ENCODE data around the gene RAX2.

DNA sequence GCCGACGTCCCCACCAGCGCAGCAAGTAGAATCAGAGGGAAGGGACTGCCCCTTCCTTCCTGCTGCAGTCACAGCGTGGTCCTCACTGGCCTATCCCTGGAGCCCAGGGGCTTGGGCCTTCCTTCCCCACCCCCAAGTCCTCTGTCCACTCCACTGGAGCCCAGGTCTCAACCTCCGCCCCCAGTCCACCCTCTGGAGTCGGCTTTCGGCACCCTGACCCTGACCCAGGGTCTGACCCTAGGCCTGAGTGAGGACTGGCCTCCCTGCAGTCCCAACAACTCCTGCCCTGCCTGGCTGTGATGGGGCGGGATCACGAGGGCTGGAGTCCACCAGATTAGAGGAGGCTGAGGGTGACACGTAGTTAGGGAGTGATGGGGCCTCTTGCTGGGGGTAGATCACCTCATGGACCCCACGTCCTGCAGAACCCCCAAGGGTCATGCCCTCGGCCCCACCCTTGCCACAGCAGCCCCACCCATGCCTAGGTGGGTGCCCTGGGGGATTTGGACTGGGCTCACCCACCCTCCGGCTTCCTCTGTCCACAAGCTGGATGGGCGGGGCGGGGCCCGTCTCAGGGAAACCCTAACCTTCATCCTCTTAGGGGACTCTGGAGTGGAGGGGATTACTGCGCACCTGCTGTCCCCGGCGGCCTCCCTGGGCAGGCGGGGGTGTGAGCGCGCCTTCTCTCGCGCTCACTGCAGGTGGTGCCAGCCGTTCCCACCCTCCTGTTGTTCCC is 3.8 kb downstream of the RAX2 start:
- TF ChIP-seq EZH2phosphoT487 (IDR thresholded peaks at IDR 0.05; ENCODE audit: insufficient read depth, low read depth) (no peak), EZH2 (IDR thresholded peaks at IDR 0.05; ENCODE audit: insufficient read depth, poor library complexity, severe bottlenecking) (no peak)
